Measurements from ENCODE around the gene TRAF7. TPM values are rescaled to one million over a fixed set of nuclear protein-coding genes. Genes with fewer than 3 reads are reported as not detected.

The TRAF7 gene
- total RNA-seq, 1 experiment from 2014 or later = 160 TPM

- no peak for TF ChIP-seq ZBTB33 (IDR thresholded peaks at IDR 0.05; ENCODE audit: extremely low read depth, insufficient replicate concordance, low read length)
- no peak for TF ChIP-seq JUND (IDR thresholded peaks at IDR 0.05)
- no peak for TF ChIP-seq RAD21 (IDR thresholded peaks at IDR 0.05; ENCODE audit: low read depth)
- TF ChIP-seq REST (IDR thresholded peaks at IDR 0.05; ENCODE audit: low read depth) = no peak
- TF ChIP-seq ATF3 (IDR thresholded peaks at IDR 0.05) = no peak
- TF ChIP-seq SIN3A (IDR thresholded peaks at IDR 0.05; ENCODE audit: low read depth) = no peak
- no peak for TF ChIP-seq CTCF (IDR thresholded peaks at IDR 0.05 in 2 of 3, conservative IDR thresholded peaks at IDR 0.05 in 1 of 3; ENCODE audit: borderline replicate concordance in 1 of 3, insufficient read depth in 1 of 3, low read depth in 2 of 3, low read length in 2 of 3)
- no peak for TF ChIP-seq ELF1 (IDR thresholded peaks at IDR 0.05; ENCODE audit: borderline replicate concordance, low read depth)
- no peak for TF ChIP-seq ZNF274 (IDR thresholded peaks at IDR 0.05; ENCODE audit: low read depth, low read length)
- no peak for TF ChIP-seq TCF7L2 (IDR thresholded peaks at IDR 0.05; ENCODE audit: borderline replicate concordance, extremely low read depth, insufficient read depth, insufficient read length)
- TF ChIP-seq EGR1 (IDR thresholded peaks at IDR 0.05; ENCODE audit: low read depth) = no peak
- TF ChIP-seq CBX3 (IDR thresholded peaks at IDR 0.05; ENCODE audit: low read depth) = no peak
- no peak for TF ChIP-seq EZH2 (IDR thresholded peaks at IDR 0.05)
- TF ChIP-seq MAX (IDR thresholded peaks at IDR 0.05) = no peak
- no peak for TF ChIP-seq YY1 (IDR thresholded peaks at IDR 0.05; ENCODE audit: extremely low read depth, insufficient replicate concordance, low read depth, low read length)
- no peak for TF ChIP-seq ZFX (IDR thresholded peaks at IDR 0.05)
- TF ChIP-seq SP1 (IDR thresholded peaks at IDR 0.05; ENCODE audit: low read depth) = no peak
- no peak for TF ChIP-seq FOSL1 (IDR thresholded peaks at IDR 0.05; ENCODE audit: low read depth)
- TF ChIP-seq CEBPB (IDR thresholded peaks at IDR 0.05; ENCODE audit: low read depth) = no peak
Measured at GRCh38 chr16:2211923-2212347, 56.4 kb downstream of the TRAF7 start.

More at GRCh38 chr16:2211923-2212347, 56.4 kb downstream of the TRAF7 start:
- no TSS peak for BruUV-seq (replicated peaks)
- ChIA-PET RAD21 (ENCODE audit: low non-redundant PET in 1 of 2, low total read pairs in 2 of 2, uncharacterized antibody in 2 of 2, unreplicated experiment in 2 of 2) (no interaction called here), CTCF (no interaction called here), POLR2A (no interaction called here)
- Histone ChIP-seq H3K4me2 (ENCODE audit: low read length) (peak overlapping the region; percentile 99), H3K27me3 (ENCODE audit: insufficient read depth, low read length) (no peaks in the 10 kb centered on the region), H3K36me3 (ENCODE audit: control insufficient read depth in 1 of 2, insufficient read depth in 2 of 2, low read length in 2 of 2) (peaks cover 4 to 29% of the 10 kb centered on the region in 2 experiments; a peak in 3 of 4 replicates), H3K27ac (ENCODE audit: low read depth, low read length) (peak overlapping the region; percentile 98), H3K4me1 (ENCODE audit: control insufficient read depth in 1 of 2, insufficient read depth in 2 of 2, low read length in 2 of 2) (peaks cover 23 to 38% of the 10 kb centered on the region in 2 experiments), H3K4me3 (replicated peaks in 1 of 2; ENCODE audit: low read depth in 1 of 2, low read length in 2 of 2) (no peak overlapping the region), H4K20me1 (ENCODE audit: insufficient read depth) (peaks cover 9% of the 10 kb centered on the region; the same call in 1 of the 2 replicates), H3K9me3 (ENCODE audit: control insufficient read depth in 1 of 2, insufficient read depth in 1 of 2, low read depth in 1 of 2, low read length in 2 of 2) (no peaks in the 10 kb centered on the region), H2AFZ (ENCODE audit: low read depth, low read length, poor library complexity, severe bottlenecking) (no peak overlapping the region), H3K9me2 (ENCODE audit: insufficient read depth) (no peaks in the 10 kb centered on the region), H3K79me2 (ENCODE audit: insufficient read depth, low read length) (peaks cover 39% of the 10 kb centered on the region), H3K9ac (ENCODE audit: low read length) (peak overlapping the region; percentile 92)
- no peak for ATAC-seq
- DNase-seq (ENCODE audit: low read depth, low spot score) = no peak
- intact Hi-C loops (cut with micrococcal nuclease) = no loop called here
